HG03097 (cell line): ENCODE data around the gene IRAK1.
"Not testable (repeated sequence)": the region's sequence is repeated elsewhere in the genome, so short reads cannot be mapped to it uniquely, and the experiment has no call there.

Experiments used
- ATAC-seq: cut with Tn5 transposase; IDR thresholded peaks from one replicate; pipeline ENCODE4 v1.9.1; 2021; ENCODE audit not compliant: unreplicated experiment, low FRiP score

The IRAK1 gene

DNA sequence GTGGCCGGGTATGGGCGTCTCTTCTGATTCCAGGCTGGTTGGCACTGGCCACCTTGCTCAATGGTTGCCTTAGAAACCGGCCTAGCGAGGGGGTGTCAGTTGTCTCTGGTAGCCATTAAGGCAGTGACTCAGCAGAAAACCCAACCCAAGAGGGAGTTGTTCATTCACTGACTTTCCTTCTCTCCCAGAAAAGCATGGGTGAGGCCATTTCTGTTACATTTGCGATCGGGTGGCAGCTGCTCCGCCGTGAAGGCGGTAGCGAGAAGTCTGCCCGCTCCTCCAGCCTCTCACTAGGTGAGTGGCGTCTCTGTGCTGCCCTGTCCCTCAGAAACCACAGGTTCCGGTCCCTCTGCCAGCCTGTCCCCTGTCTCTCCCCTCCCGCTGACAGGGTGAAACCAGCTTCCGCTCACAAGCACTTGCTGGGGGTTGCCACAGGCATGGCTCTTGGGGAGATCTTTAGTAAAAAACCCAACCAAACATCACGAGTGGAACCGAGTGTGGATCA lies 17.4 kb downstream of the IRAK1 start:
- peak; percentile 62 for ATAC-seq

DNA sequence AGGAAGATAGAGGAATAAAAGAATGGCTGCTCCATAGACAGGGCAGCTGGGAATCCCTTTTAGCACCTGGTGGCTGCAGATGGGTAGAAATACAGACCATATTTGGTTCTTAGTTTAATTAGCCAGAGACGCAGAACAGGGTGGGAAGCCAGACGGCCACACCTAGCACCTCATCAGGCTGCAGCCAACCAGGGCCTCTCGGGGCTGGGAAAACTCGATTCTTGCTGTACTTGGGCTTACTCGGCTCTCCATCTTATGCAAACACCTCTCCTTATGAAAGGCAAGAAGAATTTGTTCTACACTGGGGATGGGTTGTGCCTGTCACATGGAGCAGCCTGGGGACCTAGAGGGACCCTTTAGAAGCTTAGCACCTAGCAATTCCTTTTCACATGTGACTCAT lies 19.7 kb downstream of the IRAK1 start:
- no peak for ATAC-seq

DNA sequence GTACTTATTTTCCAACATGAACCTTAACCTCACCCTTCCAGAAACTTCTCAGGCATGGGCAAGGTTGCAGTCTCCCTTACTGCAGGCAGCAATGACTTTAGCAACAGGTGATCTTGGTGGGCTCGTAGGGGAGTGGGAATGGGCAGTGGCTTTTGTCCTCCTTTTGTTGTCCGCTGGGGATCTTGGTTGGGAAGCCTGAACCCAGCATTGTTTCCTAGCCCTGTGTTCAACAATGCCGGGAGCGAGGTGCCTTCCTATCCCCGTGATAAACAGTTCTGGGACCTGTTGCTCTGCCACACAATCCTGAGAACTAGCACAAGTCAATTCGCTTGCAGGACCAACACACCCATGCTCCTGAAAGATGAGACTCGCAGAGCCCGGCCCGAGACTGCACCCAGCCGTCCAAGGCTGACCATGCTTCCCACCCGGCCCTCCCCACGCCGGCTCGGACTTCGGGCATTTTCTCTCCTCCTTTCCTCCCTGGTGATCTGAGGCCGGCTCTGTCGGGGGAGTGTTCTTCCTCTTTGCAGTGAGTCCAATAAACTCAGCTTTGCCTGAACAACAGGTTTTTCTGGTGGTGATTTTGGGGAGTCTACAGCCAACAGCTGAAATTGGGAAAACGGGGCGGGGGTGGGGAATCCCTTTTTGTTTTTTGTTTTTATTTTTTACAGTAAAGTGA lies 20.2 kb downstream of the IRAK1 start:
- ATAC-seq = no peak

DNA sequence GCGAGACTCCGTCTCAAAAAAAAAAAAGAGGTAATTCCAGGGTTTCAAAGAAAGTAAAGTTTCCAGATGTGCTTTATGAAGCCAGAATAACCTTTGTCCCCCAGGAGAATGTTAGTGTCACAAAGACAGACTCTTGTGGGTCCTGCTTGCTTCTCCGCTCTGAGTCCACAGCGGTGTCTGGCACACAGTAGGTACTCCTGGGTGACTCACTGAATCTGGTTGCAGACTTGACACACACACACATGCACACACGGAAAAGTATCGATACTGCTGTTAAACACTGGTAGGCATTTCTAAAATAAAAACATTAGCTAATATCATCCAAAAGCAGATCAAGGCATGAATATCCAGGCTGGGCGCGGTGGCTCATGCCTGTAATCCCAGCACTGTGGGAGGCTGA lies 24.2 kb downstream of the IRAK1 start:
- no peak for ATAC-seq

DNA sequence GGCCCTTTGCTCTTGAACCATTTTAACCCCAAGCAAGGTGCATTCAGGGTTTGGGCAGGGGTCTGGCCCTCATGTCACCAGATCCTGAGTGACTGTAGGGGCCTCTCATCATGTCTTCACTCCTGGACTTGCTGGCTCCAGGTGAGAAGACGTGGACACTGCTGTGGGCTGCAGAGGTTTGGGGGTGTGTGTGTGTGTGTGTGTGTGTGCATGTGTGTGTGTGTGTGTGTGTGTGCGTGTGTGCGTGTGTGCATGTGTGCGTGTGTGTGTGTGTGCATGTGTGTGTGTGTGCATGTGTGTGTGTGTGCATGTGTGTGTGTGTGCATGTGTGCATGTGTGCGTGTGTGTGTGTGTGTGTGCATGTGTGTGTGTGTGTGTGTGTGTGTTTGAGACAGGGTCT lies 25.3 kb downstream of the IRAK1 start:
- not testable (repeated sequence) for ATAC-seq

DNA sequence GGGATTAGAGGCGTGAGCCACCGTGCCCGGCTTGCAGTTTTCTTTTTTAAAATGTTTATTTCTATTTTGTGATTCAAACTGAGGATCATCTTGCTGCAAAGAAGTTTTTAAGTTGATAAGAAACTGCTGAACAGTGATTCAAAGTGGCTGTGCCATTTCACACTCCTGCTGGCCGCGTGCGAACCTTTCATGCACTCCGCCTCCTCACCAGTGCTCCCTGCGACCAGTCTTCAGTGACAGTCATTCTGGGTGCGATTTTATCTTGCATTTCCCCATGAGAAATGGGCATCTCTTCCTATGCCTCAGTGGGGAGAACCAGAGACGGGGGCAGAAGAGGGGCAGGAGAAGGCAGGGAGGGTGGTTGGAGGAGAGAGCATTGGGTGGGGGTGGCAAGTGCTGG lies 25.7 kb downstream of the IRAK1 start:
- ATAC-seq = no peak

DNA sequence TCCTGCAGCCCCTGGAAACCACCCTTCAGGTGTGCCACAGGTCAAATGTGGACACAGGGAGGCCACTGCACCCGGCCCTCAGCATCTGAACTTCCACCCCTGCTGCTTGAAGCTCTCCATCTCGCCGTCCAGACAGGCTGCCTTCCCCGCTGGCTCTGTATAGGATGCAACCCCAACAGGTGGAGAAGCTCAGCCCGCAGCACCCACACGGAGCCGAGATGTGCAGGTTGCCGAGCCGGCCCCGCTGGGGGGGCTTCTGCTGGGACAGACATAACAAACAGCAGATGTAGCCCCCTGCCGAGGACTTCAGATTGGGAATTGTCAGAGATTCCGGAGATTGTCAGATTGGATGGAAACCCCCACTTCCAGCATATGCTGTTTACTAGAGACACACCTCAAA lies 26.6 kb downstream of the IRAK1 start:
- ATAC-seq = no peak

DNA sequence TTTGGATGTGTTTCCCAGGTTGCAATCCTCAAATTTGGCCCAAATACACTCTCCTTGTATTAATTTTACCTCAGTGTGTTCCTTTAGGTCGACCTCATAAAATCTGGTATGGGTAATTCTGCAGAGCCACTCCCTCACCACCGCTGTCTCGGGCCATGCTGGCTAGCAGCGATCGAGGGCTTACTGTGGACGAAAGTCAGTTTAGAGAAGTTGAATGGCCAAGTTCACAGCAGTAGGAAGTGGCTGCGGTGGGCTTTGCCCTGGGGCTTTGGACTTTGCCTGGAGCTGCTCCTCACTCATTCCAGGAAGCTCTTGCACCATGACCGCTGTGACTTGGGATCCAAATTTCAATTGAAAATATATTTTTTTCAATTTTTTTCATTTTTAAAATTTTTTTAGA lies 27.5 kb downstream of the IRAK1 start:
- no peak for ATAC-seq

DNA sequence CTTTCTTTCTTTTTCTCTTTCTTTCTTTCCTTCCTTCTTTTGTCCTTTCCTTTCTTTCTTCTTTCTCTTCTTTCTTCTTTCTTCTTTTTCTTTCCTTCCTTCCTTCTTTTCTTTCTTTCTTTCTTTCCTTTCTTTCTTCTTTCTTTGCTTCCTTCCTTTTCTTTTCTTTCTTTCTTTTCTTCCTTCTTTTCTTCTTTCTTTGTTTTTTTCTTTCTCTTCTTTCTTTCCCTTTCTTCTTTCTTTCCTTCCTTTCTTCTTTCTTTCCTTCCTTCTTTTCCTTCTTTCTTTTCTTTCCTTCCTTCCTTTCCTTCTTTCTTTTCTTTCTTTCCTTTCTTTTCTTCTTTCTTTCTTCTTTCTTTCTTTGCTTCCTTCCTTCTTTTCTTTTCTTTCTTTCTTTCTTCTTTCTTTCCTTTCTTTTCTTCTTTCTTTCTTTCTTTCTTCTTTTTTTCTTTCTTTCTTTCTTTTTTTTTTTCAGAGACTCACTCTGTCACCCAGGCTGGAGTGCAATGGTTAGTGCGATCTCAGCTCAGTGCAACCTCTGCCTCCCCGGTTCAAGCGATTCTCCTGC lies 28.6 kb downstream of the IRAK1 start:
- no peak for ATAC-seq

DNA sequence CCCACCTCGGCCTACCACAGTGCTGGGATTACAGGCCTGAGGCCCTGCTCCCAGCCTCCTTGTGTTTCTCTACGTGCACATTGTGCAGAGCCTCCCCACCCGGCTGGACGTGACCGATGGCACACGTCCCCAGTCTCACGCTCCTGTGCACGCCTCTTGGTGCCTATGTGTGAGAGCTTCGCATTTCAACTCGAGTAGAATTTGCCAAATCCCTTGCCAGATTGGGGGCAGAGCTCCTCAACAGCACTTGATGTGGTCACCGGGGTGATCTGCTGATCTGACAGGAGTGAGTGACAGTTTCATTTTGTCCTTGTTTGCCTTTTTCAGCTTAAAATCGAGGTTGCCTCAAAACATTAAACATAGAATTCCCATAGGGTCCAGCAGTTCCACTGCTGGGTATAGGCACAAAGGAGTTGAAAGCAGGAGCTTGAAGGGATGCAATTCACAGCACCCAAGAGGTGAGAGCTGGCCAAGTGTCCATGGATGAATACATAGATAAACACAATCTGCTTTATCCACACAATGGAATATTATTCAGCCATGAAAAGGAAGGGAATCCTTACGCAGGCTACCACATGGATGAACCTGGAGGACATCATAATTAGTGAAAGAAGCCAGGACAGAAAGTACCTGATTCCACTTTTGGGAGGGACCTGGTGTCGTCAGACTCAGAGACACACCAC lies 29.6 kb downstream of the IRAK1 start:
- ATAC-seq = no peak

DNA sequence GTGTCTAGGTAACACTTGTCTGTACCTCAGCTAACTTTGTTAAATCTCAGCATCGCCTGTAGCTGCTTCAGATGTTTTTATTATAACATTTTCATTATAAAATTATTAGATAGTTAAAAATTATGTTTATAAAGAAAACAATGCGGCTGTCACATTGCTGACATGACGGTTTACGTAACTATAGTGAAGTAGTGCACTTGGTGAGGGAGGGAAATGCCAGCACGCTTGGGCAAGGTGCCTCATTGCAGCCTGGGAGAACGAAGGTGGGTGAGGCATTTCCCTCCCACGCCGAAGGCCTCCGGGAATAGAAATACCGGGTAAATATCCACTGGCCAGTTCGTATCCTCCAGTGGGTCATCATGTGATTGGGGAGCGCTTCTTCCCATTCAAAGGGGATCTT lies 31.2 kb downstream of the IRAK1 start:
- ATAC-seq = no peak

DNA sequence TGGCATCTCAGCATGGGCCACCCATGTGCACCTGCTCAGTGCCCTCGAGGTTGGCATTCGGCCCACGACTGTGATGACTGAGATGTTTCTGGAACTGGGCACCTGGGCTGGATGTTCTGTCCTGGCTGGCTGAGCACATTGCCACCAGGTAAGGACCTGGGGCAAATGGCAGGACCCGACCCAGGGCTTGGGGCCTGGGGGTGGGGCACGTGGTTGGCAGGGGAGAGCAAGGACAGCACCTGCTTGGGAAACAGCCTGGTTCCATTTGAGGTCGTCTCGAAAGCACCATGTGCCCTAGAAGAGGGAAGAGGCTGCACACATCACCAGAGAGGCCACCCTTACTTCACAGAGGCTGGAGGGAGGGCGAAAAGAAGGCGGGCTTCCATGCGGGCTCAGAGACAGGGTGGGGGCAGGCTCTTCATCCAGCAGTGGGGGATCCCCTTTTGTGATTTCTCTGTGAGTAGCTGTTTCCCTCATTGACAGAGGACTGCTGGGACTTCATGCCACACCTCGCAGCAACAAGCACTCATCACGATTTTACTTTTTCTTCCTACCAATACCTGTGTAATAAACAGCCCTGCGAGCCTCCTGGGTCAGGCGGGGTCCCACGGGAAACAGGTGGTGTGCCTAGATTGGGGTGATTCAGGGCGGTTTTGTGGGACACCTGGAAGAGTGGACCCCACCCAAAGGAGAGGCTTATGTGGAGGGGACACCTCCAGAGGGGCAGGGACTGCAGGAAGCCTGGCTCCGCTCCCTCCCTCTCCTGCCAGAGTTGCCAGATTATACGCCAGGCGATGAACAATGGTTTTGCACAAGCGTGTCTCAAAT lies 35.1 kb downstream of the IRAK1 start:
- ATAC-seq = no peak

DNA sequence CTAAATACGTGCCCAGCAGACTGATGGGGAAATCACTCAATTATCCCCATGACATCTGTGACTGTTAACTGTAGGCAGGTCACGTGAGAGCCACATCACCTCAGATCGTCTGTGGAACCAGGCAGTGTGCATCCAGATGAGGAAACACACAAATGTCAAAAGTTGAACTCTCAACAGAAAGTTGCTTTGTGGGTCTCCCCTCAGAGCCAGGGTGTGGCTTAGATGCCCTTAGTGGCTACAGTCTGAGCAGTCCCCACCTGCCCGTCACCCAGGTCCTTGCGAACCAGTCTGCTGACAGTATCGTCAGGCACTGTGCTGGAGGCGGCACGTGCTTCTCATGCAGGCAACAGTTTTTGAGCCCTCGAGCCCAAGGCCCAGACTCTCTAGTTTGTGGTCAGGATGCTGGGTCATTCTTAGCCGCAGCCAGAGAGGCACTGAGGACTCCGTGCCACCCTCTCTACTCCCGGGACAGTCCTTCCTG lies 36.3 kb downstream of the IRAK1 start:
- ATAC-seq = no peak

DNA sequence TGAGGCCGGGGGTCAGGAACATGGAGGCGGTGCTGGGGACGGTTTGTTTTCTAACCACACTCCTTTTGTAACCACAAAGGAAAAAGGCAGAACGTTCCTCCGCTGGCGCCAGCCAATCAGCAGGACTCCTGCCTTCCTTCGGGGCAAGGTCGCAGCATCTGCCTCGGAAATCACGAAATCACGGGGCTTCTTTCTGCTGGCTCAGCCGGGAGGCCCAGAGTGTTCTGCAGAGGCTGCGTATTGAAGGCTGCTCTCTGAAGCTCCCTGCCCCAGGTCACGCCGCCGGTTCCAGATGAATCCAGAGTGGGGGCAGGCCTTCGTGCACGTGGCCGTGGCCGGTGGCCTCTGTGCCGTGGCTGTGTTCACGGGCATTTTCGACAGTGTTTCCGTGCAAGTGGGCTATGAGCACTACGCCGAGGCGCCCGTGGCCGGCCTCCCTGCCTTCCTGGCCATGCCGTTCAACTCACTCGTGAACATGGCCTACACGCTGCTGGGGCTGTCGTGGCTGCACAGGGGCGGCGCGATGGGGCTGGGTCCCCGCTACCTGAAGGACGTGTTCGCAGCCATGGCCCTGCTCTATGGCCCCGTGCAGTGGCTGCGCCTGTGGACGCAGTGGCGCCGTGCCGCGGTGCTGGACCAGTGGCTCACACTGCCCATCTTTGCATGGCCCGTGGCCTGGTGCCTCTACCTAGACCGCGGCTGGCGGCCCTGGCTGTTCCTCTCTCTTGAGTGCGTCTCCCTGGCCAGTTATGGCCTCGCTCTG lies 37.8 kb downstream of the IRAK1 start:
- no peak for ATAC-seq

DNA sequence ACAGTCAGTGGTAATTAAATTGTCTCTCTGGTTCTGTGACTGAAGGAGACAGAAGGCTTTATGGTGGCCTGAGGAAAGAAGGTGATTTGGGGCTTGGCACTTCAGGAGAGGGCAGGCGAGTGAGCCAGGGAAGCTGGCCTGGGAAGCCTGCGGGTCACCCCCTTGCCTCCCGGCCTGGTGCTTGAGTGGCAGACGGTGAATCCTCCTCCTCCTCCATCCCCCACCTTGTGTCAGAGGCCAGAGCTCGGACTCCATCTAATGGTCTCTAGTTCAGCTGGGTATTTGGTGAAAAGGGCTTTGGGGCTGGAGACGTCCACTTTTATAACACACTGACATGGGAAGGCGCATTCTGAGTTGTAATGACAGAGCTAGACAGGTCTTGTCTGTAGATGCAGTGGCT lies 38.5 kb downstream of the IRAK1 start:
- no peak for ATAC-seq

DNA sequence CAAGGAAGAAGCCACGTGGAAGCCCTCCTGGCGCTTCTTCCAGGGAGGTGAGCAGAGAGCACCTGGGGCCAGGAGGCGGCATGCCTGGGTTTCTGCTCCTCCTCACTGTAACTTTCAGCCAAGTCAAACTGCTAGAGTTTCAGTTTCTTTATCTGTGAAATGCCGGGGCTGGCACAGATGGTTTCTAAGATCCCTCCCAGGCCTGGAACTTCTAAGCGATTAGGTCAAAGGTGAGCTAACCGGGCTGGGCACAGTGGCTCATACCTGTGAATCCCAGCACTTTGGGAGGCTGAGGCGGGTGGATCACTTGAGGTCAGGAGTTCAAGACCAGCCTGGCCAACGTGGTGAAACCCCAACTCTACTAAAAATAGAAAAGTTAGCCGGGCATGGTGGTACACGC lies 39.3 kb downstream of the IRAK1 start:
- ATAC-seq = not testable (repeated sequence)

DNA sequence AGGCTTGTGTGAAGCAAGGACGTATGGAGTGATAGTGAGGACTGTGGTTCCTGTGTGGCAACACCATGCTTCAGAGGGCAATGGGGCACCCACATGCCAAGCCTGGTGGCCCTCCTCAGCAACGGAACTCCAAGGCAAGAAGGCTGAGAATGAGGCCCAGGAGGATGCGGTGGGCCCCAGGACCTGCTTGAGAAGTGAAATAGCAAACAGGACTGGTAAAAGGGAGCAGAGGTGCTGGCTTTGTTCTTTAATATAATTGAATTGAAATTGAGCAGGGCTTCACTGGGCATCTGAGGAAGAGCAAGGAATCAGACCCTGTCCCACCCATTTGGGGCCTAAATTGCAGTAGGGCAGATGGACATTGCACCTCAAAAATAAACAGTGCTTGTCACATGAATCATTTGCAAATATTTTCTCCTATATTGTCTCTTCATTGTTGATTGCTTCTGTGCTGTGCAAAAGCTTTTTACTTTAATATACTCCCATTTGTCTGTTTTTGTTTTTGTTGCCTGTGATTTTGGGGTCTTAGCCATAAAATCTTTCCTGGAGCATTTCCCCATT lies 44.9 kb downstream of the IRAK1 start:
- ATAC-seq = no peak

DNA sequence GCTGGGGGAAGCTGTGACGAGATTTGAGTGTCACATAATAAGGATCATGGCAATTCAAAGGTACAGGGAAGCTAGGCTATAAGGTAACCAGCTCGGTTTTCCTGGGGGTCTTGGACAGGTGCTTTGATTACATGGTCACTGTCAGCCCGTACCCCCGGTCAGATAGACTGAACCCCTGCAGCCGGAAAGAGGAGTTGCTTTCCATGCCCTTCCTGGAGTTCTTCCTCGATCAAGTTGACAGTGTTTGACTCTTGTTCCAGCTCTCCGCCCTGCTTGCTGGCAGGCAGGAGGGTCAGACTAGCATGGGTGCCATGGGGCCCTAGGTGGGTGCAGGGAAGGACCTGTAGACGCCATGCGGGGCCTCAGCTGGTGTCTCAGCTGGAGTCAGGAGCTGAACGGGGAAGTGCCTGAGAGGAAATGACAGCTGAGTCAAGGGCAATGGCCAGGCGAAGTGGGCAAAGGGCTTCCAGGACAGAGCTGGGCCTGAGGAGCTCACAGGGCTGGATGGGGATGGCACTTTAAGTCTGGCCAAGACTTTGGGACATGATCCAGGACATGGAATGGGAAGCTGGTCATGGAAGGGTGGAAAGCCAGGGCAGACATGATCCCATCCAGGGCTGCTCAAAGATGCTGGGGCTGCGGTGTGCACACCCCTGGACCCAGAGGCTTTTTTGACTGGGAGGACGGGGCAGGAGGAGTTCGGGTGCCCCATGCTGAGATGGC lies 45.5 kb downstream of the IRAK1 start:
- ATAC-seq = no peak
